ENCODE measurements around the gene CFAP46.

The CFAP46 gene

GRCh38 chr10:132859084-132859855 is 83.1 kb downstream of the CFAP46 start:
- peaks cover 5% of the 10 kb centered on the region; the same call in 1 of the 2 replicates for H3K4me1 ChIP-seq (ENCODE audit: insufficient read depth, low read length)
- H3K9me3 ChIP-seq (ENCODE audit: control insufficient read depth, insufficient read depth, low read length), result no peaks in the 10 kb centered on the region
- no peak overlapping the region for H3K9ac ChIP-seq (ENCODE audit: low read depth, low read length)
- H3K36me3 ChIP-seq (ENCODE audit: insufficient read depth, low read length), result no peaks in the 10 kb centered on the region

GRCh38 chr10:132858121-132859081 is 84.0 kb downstream of the CFAP46 start:
- Histone ChIP-seq H3K9ac (ENCODE audit: low read depth, low read length) (no peak overlapping the region), H3K9me3 (ENCODE audit: control insufficient read depth, insufficient read depth, low read length) (no peaks in the 10 kb centered on the region), H3K4me1 (ENCODE audit: insufficient read depth, low read length) (peaks cover 5% of the 10 kb centered on the region; the same call in 1 of the 2 replicates), H3K36me3 (ENCODE audit: insufficient read depth, low read length) (no peaks in the 10 kb centered on the region)

DNA sequence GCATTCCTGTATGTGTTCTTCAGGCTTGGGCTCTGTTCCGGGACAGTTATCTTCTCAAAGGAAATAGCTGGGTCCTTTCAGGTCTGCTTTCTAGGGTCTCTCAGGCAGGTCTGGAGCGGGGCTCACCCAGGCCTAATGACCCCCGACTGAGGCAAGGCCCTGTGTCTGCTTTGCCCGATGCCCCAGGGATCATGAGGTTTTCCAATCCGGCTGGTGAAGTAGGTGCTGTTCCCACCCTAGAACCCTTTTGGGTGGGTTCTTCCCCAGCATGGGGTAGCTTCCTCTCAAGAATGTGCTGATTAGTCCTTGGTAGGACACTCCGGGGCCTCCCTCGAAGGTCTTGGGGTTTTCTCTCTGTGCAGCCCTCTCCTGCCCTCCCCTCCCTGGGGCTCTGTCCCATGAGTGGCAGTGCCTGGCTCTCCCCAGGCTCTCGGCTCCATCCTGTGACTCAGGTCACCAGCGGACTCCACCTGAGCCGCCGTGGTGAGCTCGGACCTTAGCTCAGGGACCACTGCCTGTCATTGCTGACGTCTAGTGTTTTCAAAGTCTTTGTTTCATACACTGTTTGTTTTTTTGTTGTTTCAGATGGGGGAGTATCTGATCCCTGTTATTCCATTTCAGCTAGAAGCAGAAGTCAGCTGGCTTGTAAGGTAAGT is 85.4 kb downstream of the CFAP46 start:
- Histone ChIP-seq H3K4me1 (ENCODE audit: insufficient read depth, low read length) (no peaks in the 10 kb centered on the region), H3K36me3 (ENCODE audit: insufficient read depth, low read length) (no peaks in the 10 kb centered on the region), H3K9ac (ENCODE audit: low read depth, low read length) (no peak overlapping the region)

DNA sequence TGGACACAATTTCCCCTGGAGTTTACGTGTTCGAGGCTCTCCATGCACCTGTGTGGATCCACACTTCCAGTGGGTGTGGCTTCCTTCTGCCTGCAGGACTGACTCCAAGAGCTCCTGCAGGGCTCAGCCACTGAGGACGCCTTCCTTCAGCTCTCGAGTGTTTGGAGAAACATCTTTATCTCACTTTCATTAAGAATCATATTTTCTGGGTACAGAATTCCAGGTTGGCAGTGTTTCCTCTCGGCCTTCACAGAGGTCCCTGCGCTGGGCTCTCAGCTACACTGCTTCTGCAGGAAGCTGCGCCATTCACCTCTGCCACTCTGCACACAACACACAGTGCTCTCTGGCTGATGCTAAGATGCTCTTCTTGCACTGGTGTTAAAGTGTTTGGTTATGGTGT is 86.5 kb downstream of the CFAP46 start:
- H3K9ac ChIP-seq (ENCODE audit: low read depth, low read length), result no peak overlapping the region
- no peaks in the 10 kb centered on the region for H3K4me1 ChIP-seq (ENCODE audit: insufficient read depth, low read length)
- no peaks in the 10 kb centered on the region for H3K36me3 ChIP-seq (ENCODE audit: insufficient read depth, low read length)
- H3K9me3 ChIP-seq (ENCODE audit: control insufficient read depth, insufficient read depth, low read length), result no peaks in the 10 kb centered on the region

More for the DNA sequence above, 85.4 kb downstream of the CFAP46 start:
- no peaks in the 10 kb centered on the region for H3K9me3 ChIP-seq (ENCODE audit: control insufficient read depth, insufficient read depth, low read length)

DNA sequence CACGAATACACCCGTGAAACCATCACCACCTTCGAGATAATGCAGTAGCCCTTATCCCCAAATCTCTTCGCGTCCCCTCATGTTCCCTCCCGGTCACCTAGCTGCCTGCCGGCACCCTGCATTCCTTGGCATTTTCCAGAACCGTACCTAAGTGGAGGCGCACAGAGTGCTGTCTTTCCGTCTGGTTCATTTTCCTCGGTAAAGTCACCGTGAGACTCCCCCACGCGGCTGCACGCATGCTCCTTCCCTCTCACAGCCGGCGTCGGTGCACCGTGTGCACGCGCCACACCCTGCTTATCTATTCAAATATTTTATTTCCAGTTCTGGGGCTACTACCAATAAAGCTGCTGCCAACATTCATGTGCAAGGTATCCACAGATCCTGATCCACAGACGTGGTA is 90.9 kb downstream of the CFAP46 start:
- Histone ChIP-seq H3K36me3 (ENCODE audit: insufficient read depth, low read length) (no peaks in the 10 kb centered on the region), H3K9ac (ENCODE audit: low read depth, low read length) (no peak overlapping the region), H3K4me1 (ENCODE audit: insufficient read depth, low read length) (no peaks in the 10 kb centered on the region), H3K9me3 (ENCODE audit: control insufficient read depth, insufficient read depth, low read length) (no peaks in the 10 kb centered on the region)

DNA sequence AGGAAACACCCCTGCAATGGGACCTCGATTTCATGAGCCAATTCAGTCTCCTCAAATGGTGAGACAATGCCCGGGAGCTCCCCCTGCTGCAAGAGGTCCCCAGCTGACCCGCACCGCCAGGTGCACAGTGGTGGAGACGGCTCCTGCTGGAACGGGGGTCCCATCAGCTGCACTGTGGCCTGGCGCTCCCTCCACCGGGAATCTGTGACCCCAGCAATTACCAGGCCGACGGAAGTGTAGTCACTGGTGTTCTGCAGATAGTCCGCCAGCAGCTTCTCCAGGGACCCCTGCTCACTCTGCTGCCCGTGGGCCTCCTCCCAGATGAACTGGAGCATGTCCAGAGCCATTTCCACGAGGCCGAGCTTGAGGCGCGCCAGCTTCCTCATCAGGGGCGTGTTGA is 91.5 kb downstream of the CFAP46 start:
- H3K9me3 ChIP-seq (ENCODE audit: control insufficient read depth, insufficient read depth, low read length), result no peaks in the 10 kb centered on the region
- no peak overlapping the region for H3K9ac ChIP-seq (ENCODE audit: low read depth, low read length)
- no peaks in the 10 kb centered on the region for H3K4me1 ChIP-seq (ENCODE audit: insufficient read depth, low read length)
- H3K36me3 ChIP-seq (ENCODE audit: insufficient read depth, low read length), result no peaks in the 10 kb centered on the region

- H3K9me3 ChIP-seq (ENCODE audit: control insufficient read depth, insufficient read depth, low read length), result no peaks in the 10 kb centered on the region
- no peak overlapping the region for H3K9ac ChIP-seq (ENCODE audit: low read depth, low read length)
Measured at GRCh38 chr10:132850246-132850645, 92.1 kb downstream of the CFAP46 start.

DNA sequence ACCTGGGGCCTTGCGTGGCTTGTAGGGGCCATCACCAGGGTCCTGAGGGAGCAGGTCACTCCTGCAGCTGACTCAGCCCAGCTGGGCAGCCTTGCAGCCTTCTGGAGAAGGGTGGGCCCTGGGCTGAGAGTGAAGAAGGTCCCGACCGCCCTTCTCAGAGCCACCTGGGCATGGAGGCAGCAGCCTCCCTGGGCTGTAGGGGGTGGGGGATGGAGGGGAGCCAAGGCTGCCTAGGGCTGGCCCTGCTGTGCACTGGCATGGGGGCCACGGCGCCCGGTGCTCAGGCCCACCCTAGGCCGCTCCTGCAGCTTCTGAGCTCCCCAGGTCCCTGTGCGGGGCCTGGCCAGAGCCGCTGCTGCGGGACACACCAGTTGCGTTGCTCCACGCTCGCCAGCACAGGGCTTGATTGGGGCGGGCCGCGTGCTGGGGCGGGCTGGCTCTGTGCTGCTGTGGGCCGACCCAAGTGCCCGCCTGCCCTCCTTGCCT is 92.8 kb downstream of the CFAP46 start:
- no peaks in the 10 kb centered on the region for H3K9me3 ChIP-seq (ENCODE audit: control insufficient read depth, insufficient read depth, low read length)
- H3K36me3 ChIP-seq (ENCODE audit: insufficient read depth, low read length), result no peaks in the 10 kb centered on the region
- H3K9ac ChIP-seq (ENCODE audit: low read depth, low read length), result no peak overlapping the region
- no peaks in the 10 kb centered on the region for H3K4me1 ChIP-seq (ENCODE audit: insufficient read depth, low read length)

More at GRCh38 chr10:132850246-132850645, 92.1 kb downstream of the CFAP46 start:
- Histone ChIP-seq H3K4me1 (ENCODE audit: insufficient read depth, low read length) (no peaks in the 10 kb centered on the region), H3K36me3 (ENCODE audit: insufficient read depth, low read length) (no peaks in the 10 kb centered on the region)

GRCh38 chr10:132848951-132849545 is 93.3 kb downstream of the CFAP46 start:
- H3K9ac ChIP-seq (ENCODE audit: low read depth, low read length), result no peak overlapping the region

DNA sequence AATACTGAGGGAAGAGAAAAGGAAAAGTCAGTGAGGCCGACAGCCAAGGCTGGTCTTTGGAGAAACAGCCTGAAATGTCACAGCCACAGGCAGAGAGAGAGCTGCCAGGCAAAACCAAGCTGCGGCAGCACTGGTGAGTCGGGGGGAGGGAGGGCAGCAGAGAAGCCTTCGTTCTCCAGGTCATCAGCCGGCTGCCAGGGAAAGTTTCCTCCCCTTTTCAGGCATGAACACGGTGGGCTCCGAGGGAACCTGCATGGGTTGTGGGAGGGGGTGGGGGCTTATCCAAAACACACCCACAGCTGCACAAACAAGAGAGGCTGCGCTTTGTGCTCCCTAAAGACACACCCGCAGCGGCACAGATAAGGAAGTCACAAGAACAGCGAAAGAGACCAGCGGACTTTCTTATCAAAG is 94.1 kb downstream of the CFAP46 start:
- no peak overlapping the region for H3K9ac ChIP-seq (ENCODE audit: low read depth, low read length)
- no peaks in the 10 kb centered on the region for H3K9me3 ChIP-seq (ENCODE audit: control insufficient read depth, insufficient read depth, low read length)
- no peaks in the 10 kb centered on the region for H3K4me1 ChIP-seq (ENCODE audit: insufficient read depth, low read length)
- no peaks in the 10 kb centered on the region for H3K36me3 ChIP-seq (ENCODE audit: insufficient read depth, low read length)

More at GRCh38 chr10:132848951-132849545, 93.3 kb downstream of the CFAP46 start:
- Histone ChIP-seq H3K36me3 (ENCODE audit: insufficient read depth, low read length) (no peaks in the 10 kb centered on the region), H3K4me1 (ENCODE audit: insufficient read depth, low read length) (no peaks in the 10 kb centered on the region), H3K9me3 (ENCODE audit: control insufficient read depth, insufficient read depth, low read length) (no peaks in the 10 kb centered on the region)

DNA sequence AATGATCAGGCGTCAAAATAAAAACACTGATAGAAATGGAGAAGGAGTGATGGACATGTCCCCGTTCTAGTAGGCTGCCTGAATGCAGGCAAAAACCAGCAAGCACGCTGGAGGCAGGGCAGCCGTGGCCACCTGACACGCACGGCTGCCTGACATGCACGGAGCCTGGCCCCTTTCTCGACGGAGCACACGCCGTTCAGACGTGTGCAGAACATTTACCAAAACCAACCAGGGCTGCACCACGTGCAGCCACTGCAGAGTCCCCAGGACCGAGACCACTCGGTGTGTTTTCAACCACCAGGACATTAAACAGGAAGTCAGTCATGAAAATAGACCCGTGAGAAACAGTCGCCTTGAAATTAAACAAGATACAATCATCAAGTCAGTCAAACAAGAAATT is 94.5 kb downstream of the CFAP46 start:
- Histone ChIP-seq H3K36me3 (ENCODE audit: insufficient read depth, low read length) (no peaks in the 10 kb centered on the region), H3K9ac (ENCODE audit: low read depth, low read length) (no peak overlapping the region), H3K4me1 (ENCODE audit: insufficient read depth, low read length) (no peaks in the 10 kb centered on the region), H3K9me3 (ENCODE audit: control insufficient read depth, insufficient read depth, low read length) (no peaks in the 10 kb centered on the region; the same call in 1 of the 2 replicates)

- no peak overlapping the region for H3K9ac ChIP-seq (ENCODE audit: low read depth, low read length)
- no peaks in the 10 kb centered on the region for H3K36me3 ChIP-seq (ENCODE audit: insufficient read depth, low read length)
- H3K4me1 ChIP-seq (ENCODE audit: insufficient read depth, low read length), result no peaks in the 10 kb centered on the region
- H3K9me3 ChIP-seq (ENCODE audit: control insufficient read depth, insufficient read depth, low read length), result no peaks in the 10 kb centered on the region; the same call in 1 of the 2 replicates
Measured at GRCh38 chr10:132847416-132847777, 95.0 kb downstream of the CFAP46 start.

DNA sequence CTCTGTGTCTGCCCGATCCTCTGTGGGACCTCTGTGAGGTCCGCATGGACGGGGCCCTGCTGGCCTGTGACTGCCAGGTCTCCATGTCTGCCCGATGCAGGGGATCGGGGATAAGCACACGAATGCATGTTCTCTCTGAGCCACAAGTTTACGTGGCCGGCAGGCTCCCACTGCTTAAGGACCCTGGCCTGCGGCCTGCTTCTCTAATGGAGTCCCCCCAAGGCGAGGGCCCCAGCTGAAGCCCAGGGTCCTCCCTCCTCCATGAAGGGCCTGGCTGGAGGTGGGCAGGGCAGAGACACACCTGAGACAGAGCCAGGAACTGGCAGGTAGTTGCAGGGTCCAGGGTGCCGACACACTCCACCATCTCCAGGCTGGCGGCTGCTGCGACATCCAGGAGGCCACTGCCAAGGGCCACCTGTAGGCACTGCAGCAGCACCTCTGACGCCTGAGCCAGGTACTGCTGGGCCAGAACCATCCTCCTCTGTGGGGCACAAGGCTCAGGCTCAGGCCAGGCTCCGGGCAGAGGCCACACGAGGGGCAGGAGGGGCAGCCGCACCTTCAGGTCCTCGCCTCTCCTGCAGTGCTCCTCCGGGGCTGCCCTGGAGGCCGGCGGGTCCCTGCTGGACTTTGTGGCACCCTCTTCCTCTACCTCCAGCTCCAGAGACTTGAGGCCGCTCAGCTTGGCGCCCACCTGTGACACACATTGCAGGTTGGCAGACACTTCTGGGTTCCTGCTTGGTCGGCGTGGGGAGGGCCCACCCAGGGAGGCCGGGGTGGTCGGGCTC is 95.5 kb downstream of the CFAP46 start:
- no peaks in the 10 kb centered on the region for H3K36me3 ChIP-seq (ENCODE audit: insufficient read depth, low read length)
- H3K4me1 ChIP-seq (ENCODE audit: insufficient read depth, low read length), result no peaks in the 10 kb centered on the region
- no peak overlapping the region for H3K9ac ChIP-seq (ENCODE audit: low read depth, low read length)
- H3K9me3 ChIP-seq (ENCODE audit: control insufficient read depth, insufficient read depth, low read length), result peaks cover 3% of the 10 kb centered on the region
